SK-N-MC (cell line): Measurements from ENCODE around the gene LDHD.

Source experiments
- DNase-seq: peaks from one replicate; pipeline ENCODE4 v3.0.0-alpha.2; 2011; ENCODE audit warnings: low read depth, low spot score
- H3K27ac ChIP-seq: fragments of 200-600 bp; sonication (generic); 2 replicates; pipeline ENCODE4 v1.5.1; 2016; ENCODE audit warnings: mixed run types
- H3K36me3 ChIP-seq: fragments of 200-600 bp; sonication (generic); 2 replicates; pipeline ENCODE4 v1.6.1; 2017; ENCODE audit warnings: antibody characterized with exemption, low read length, mixed read lengths; ENCODE audit not compliant: insufficient read depth
- H3K4me3 ChIP-seq: fragments of 200-600 bp; sonication (generic); 2 replicates; pipeline ENCODE4 v1.5.1; 2016
- H3K9ac ChIP-seq: fragments of 200-600 bp; sonication (generic); 2 replicates; pipeline ENCODE4 v1.8.0; 2017; ENCODE audit warnings: mixed run types, mixed read lengths; ENCODE audit not compliant: insufficient read length
- H3K9me3 ChIP-seq: fragments of 200-600 bp; sonication (generic); 2 replicates; pipeline ENCODE4 v1.6.1; 2017; ENCODE audit warnings: low read depth, mild to moderate bottlenecking, antibody characterized with exemption, low read length, moderate library complexity, mixed read lengths
- EZH2 ChIP-seq: fragments of 200-600 bp; sonication (generic); IDR thresholded peaks from one replicate; pipeline ENCODE4 v1.6.1; 2017; ENCODE audit warnings: antibody characterized with exemption
- FOXP2 ChIP-seq: optimal IDR thresholded peaks from 2 replicates; pipeline ENCODE3; 2011; ENCODE audit warnings: mild to moderate bottlenecking, moderate library complexity; ENCODE audit not compliant: insufficient read depth; ENCODE audit errors: extremely low read length, control extremely low read depth
- POLR2AphosphoS5 ChIP-seq: IDR thresholded peaks from 2 replicates; pipeline ENCODE4 v1.6.1; 2012; ENCODE audit warnings: mild to moderate bottlenecking, low read depth, low read length, borderline replicate concordance

Gene LDHD

DNA sequence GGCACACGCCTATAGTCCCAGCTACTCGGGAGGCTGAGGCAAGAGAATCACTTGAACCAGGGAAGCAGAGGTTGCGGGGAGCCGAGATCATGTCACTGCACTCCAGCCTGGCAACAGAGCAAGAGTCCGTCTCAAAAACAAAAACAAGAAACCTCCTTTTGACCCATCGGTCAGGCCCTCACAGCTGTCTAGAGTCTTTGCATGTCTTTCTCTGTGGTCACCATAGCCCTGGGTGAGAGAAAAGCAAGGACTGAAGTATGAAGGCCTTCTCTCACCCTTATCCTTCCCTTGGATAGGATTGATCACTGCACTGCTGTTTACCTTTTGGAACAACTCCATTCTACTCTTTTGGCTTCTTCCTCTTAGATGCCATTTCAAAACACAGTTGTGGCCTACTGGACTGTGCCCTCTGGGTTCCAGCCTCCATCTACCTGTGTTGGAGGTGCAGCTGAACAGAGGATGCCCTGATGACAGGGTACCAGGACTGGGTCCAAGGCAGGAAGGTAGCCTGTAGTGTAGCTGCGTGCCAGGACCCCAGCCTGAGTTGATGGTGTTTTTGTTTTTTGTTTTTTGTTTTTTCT, 37.1 kb downstream of the LDHD start:
- no peak for TF ChIP-seq POLR2AphosphoS5
- TF ChIP-seq EZH2: no peak
- TF ChIP-seq FOXP2: no peak
- Histone ChIP-seq H3K9me3 (no peaks in the 10 kb centered on the region), H3K9ac (no peak overlapping the region), H3K4me3 (no peak overlapping the region), H3K27ac (no peak overlapping the region), H3K36me3 (no peaks in the 10 kb centered on the region)
- no peak for DNase-seq

DNA sequence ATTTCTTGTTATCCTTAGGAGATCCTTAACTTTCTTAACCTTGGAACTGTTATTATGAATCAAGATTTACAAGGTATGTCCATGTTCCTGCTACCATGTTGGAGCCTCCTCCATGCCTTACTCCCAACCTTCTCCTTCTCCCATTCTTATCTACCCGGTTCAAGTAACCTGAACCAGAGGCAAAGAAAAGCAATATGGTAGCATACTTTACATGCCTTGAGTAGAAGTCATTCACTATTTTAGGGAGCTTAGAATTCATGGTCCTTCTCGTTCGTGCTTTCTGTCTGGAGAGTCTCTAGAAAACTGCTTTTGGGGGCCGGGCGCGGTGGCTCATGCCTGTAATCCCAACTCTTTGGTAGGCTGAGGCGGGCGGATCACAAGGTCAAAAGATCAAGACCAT, 37.7 kb downstream of the LDHD start:
- TF ChIP-seq EZH2 (no peak), POLR2AphosphoS5 (no peak), FOXP2 (no peak)
- no peaks in the 10 kb centered on the region for H3K36me3 ChIP-seq
- no peak overlapping the region for H3K27ac ChIP-seq
- no peak for DNase-seq
- H3K9ac ChIP-seq: no peak overlapping the region
- H3K4me3 ChIP-seq: no peak overlapping the region
- H3K9me3 ChIP-seq: no peaks in the 10 kb centered on the region

DNA sequence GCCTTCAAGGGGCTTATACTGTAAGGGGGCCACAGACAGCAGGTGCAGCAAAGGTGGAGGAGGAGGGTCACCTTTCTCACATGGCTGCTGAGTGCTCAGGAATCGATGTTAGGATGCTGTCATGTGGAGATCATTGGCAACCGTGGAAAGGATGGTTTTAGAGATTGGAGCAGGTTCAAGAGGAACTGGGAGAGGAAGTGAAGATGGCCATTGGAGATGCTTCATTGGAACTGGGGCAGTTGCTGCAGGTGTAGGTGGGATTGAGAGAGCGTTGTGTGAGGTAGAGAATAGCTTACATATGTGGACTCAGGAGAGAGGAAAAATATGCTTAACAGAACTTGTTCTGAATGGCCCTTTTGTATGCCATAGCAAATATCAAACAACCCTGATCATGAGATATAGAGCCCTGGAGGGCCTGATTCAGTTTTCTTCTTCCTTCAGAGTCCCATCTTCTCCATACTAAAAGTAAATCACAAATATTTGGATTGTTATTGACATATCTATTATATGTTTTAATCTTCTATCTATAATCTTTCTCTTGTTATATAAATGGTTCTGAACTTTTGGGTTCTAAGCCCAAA, 40.8 kb downstream of the LDHD start:
- H3K27ac ChIP-seq: no peak overlapping the region
- H3K9ac ChIP-seq: no peak overlapping the region
- DNase-seq: no peak
- TF ChIP-seq EZH2: no peak
- no peak for TF ChIP-seq FOXP2
- TF ChIP-seq POLR2AphosphoS5: no peak
- no peak overlapping the region for H3K4me3 ChIP-seq
- no peaks in the 10 kb centered on the region for H3K36me3 ChIP-seq
- no peaks in the 10 kb centered on the region for H3K9me3 ChIP-seq

DNA sequence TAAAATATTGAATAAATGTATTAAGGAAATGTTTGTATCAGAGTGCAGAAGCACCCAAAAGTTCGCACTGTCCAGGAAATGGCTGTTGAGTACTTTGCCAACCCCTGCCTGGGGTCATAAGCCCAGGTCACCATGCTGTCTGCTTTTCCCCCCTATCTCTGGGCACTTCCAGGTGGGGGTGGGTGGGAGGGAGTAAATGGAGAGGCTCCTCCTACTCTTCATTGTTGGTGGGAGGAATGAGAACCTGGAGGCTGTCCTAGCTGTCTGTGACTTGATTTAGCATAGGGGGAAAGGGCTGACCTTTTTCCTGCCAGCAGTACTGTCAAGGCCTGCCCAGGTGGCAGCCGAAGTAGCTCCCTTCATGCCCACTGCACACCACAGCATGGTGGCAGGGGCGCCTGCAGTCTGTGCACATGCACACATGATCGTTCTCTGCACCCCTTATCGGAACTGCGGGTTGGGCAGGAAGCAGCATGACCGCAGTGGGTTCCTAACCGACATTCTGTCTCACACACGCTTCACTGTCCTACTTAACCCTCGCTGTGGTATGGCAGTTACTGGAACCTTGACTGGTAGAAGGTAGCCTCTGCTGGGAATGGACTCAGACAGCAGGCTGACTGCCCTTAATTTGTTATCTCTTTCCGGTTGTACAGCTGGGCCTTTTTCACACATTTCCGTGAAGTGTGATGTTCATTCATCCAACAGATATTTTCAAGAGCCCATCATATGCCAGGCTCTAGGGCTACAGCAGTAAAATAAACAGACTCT, 41.5 kb downstream of the LDHD start:
- no peak overlapping the region for H3K9ac ChIP-seq
- no peaks in the 10 kb centered on the region for H3K9me3 ChIP-seq
- TF ChIP-seq POLR2AphosphoS5 (no peak), EZH2 (no peak)
- no peaks in the 10 kb centered on the region for H3K36me3 ChIP-seq
- no peak for DNase-seq
- no peak overlapping the region for H3K4me3 ChIP-seq
- H3K27ac ChIP-seq: no peak overlapping the region

DNA sequence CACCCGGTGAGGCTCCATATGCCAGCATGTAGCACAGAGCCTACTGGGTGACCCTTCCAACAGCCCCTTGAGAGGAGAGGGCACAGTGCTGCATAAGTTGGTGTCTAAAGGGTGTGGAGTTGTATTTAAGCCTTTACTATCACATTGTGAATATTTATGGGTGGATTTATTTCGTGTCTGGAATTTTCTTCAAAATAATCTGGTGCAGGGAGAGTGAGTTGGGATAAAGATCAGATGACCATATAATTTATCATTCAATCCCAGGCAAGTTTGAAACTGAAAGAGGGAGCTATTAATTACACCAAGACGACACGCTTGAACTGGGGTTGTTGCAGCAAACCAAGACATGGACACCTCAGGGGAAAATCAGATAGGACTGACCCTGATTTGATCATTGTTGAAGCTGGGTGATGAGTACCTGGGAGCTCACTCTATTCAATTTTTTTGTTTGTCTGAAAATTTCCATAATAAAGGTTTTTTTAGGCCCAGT, 42.2 kb downstream of the LDHD start:
- no peak for DNase-seq
- Histone ChIP-seq H3K36me3 (no peaks in the 10 kb centered on the region), H3K9ac (no peak overlapping the region), H3K4me3 (no peak overlapping the region), H3K27ac (no peak overlapping the region), H3K9me3 (no peaks in the 10 kb centered on the region)
- TF ChIP-seq FOXP2 (no peak), EZH2 (no peak), POLR2AphosphoS5 (no peak)

DNA sequence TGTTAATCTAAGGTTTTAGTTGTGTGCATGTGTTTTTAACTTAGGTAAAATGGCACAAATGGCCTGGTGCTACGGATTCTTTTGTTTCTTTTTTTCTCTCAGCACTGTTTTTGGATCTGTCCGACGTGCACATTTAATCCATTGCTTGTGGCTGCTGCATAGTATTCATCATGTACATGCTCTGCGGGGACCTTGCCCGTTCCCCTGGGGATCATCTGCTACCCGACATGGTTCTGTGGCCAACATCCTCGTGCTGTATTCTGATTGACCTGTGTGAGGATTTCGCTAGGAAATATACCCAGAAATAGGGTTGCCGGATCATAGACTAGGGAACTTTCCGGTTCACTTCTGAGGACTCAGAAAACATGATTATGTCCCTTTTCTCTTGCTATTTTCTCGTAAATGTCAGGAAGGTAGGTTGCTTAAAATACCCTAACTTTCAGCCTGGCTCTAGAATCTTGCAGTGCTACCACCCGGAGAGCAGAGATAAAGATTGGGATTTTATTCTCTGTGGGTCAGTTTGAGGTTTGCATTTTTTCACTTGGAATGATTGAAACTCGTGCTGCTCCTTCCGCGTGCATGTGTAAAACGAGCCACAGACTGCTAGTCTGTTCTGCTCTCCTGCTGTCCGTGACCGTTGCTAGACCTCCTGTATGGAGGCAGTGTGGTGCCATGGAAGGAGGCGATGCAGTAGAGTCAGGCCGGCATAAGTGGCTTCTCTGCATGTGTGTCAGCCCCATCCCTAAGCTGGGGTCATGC, 42.9 kb downstream of the LDHD start:
- Histone ChIP-seq H3K9me3 (no peaks in the 10 kb centered on the region), H3K9ac (no peak overlapping the region), H3K4me3 (no peak overlapping the region), H3K36me3 (no peaks in the 10 kb centered on the region), H3K27ac (no peak overlapping the region)
- no peak for TF ChIP-seq EZH2
- TF ChIP-seq FOXP2: no peak
- TF ChIP-seq POLR2AphosphoS5: no peak
- DNase-seq: no peak

DNA sequence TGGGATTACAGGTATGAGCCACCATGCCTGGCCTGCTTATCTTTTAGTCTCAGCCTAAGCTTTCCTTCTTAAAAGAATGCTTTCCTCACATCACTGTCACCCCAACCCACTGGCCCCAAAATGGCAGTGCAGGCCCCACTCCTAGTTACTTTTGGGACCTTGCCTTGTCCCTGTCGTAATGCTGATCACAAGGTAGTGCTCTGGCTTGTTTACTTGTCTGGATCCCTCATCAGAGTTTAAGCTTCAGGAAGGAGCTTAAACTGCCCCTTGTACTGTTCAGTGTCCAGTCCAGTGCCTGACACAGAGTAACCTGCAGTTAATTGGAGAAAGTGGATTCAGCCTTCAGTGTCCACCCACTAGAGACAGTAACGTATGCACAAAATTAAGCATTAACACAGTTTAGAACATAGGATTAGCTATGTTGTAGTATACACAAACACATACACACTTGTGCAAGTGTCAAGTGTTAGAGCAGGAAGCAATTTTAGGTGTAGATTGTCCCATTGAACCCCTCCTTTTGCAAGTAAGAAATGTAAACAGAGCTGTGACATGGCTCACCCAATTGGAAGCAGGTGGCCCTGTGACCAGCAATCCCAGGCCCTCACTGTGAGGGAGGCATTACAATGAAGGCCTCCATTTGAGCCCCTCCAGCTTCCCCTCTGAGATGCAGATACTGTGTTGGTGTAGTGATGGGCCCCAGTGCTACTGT, 44.2 kb downstream of the LDHD start:
- no peak overlapping the region for H3K27ac ChIP-seq
- H3K4me3 ChIP-seq: no peak overlapping the region
- H3K9me3 ChIP-seq: no peaks in the 10 kb centered on the region
- no peak for DNase-seq
- no peaks in the 10 kb centered on the region for H3K36me3 ChIP-seq
- H3K9ac ChIP-seq: no peak overlapping the region
- TF ChIP-seq FOXP2 (no peak), POLR2AphosphoS5 (no peak), EZH2 (no peak)

DNA sequence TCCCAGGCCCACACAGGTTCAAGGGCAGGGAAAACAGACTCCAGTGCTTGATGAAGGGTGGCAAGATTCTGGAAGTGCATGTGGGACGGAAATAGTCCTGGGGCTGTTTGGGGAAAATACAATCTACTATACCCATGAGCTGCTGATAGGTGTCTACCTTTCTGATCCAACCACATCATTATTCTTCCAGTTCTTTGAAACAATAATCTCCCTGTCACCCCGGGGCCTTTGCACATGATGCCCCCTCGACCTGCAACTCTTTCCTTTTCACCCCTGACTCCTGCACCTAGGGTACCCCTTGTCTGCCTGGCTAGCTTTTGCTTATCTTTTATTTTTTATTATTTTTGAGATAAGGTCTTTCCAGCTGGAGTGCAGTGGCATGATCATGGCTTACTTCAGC, 45.0 kb downstream of the LDHD start:
- Histone ChIP-seq H3K36me3 (no peaks in the 10 kb centered on the region), H3K9me3 (no peaks in the 10 kb centered on the region), H3K4me3 (no peak overlapping the region), H3K27ac (no peak overlapping the region), H3K9ac (no peak overlapping the region)
- TF ChIP-seq POLR2AphosphoS5 (no peak), EZH2 (no peak), FOXP2 (no peak)
- no peak for DNase-seq
